ENCODE data around the gene KCNC1. TPM values are rescaled to one million over a fixed set of nuclear protein-coding genes. Genes with fewer than 3 reads are reported as not detected.

KCNC1 gene
- total and polyA plus RNA-seq, 9 of the 15 experiments (the other 6 are each of a cell fraction or from before 2014, with no cell fraction given), result 0.05 to 0.08 TPM; not detected in 7

GRCh38 chr11:17831883-17832282 is 97.3 kb downstream of the KCNC1 start:
- no peak overlapping the region for H2AFZ ChIP-seq (ENCODE audit: low read depth, low read length)
- no peak overlapping the region for H3K27ac ChIP-seq (ENCODE audit: extremely low read depth, low read depth, low read length)
- intact Hi-C loops (cut with micrococcal nuclease), result loop anchor here (5.0 kb wide), 1 partner anchor 70 kb away; no protein-coding TSS in a partner anchor
- in situ Hi-C loops (cut with MboI), result no loop called here
- no peaks in the 10 kb centered on the region for H3K36me3 ChIP-seq (ENCODE audit: control insufficient read depth, insufficient read depth, low read length)
- 0% methylated on average over 3 of the region's 3 CpGs for whole genome bisulfite sequencing (ENCODE audit: insufficient coverage, low coverage, missing lambda C conversion rate)
- POLR2A ChIA-PET, result interaction anchor here (1.0 kb wide), 1 partner anchor 18 kb away, joined by 3 read pairs; no protein-coding TSS in a partner anchor
- no TSS peak for BruUV-seq (replicated peaks)
- H3K4me1 ChIP-seq (replicated peaks in 1 of 2; ENCODE audit: control insufficient read depth in 2 of 2, insufficient read depth in 2 of 2, low read length in 2 of 2), result 0 out of 5 replicates have a peak, but pooled peaks cover 0 to 4% of the 10 kb centered on the region in 2 experiments
- DNase-seq (ENCODE audit: extremely low read depth in 1 of 4, low spot score in 3 of 4), result peak in 1 of 4 experiments; percentile 18
- H4K20me1 ChIP-seq (replicated peaks; ENCODE audit: control insufficient read depth, insufficient read depth, low read length), result no peaks in the 10 kb centered on the region; the same call in 1 of the 2 replicates
- no peaks in the 10 kb centered on the region for H3K79me2 ChIP-seq (ENCODE audit: control insufficient read depth, insufficient read depth, low read length)
- CTCF ChIA-PET (ENCODE audit: low intra/inter-chr PET ratio), result no interaction called here
- H3K9ac ChIP-seq (ENCODE audit: insufficient read depth in 1 of 2, low read depth in 2 of 2, low read length in 2 of 2), result no peak overlapping the region
- H3K4me3 ChIP-seq, result no peak overlapping the region
- no peak for ATAC-seq
- H3K4me2 ChIP-seq (ENCODE audit: insufficient read depth, low read length), result no peak overlapping the region
- FAIRE-seq, result peak; percentile 26
- no peaks in the 10 kb centered on the region for H3K9me1 ChIP-seq (ENCODE audit: control insufficient read depth, insufficient read depth, low read length)
- H3K9me3 ChIP-seq (replicated peaks; ENCODE audit: control insufficient read depth, insufficient read depth, low read depth, low read length), result no peaks in the 10 kb centered on the region
- H3K27me3 ChIP-seq (ENCODE audit: control insufficient read depth in 2 of 2, insufficient read depth in 2 of 2, low read length in 2 of 2), result peaks cover 3 to 5% of the 10 kb centered on the region in 2 experiments; a peak in 1 of 5 replicates
- no peak for TF ChIP-seq ZNF282 (CRISPR knock-in tag; IDR thresholded peaks at IDR 0.05)
- no peak for TF ChIP-seq ETV1 (tag; conservative IDR thresholded peaks at IDR 0.05; ENCODE audit: low read depth)
- TF ChIP-seq CBFA2T3 (IDR thresholded peaks at IDR 0.05), result peak; percentile 28; the same call in 1 of the 2 replicates
- TF ChIP-seq CREB3 (tag; conservative IDR thresholded peaks at IDR 0.05; ENCODE audit: low read depth), result no peak
- no peak for TF ChIP-seq RNF2 (IDR thresholded peaks at IDR 0.05)
- TF ChIP-seq SPI1 (IDR thresholded peaks at IDR 0.05; ENCODE audit: borderline replicate concordance, low read depth, low read length), result 0 out of 2 replicates have a peak, but pooled peaks have one; percentile 18
- no peak for TF ChIP-seq CXXC5 (CRISPR knock-in tag; IDR thresholded peaks at IDR 0.05)
- TF ChIP-seq PBX2 (CRISPR knock-in tag; IDR thresholded peaks at IDR 0.05; ENCODE audit: low read depth), result no peak
- peak; percentile 22; the same call in 1 of the 2 replicates for TF ChIP-seq PBX2 (tag; conservative IDR thresholded peaks at IDR 0.05; ENCODE audit: low read depth)
- TF ChIP-seq ZNF778 (CRISPR knock-in tag; IDR thresholded peaks at IDR 0.05), result no peak
- no peak for TF ChIP-seq HINFP (tag; conservative IDR thresholded peaks at IDR 0.05; ENCODE audit: low read depth)
- TF ChIP-seq CTBP1 (IDR thresholded peaks at IDR 0.05; ENCODE audit: borderline replicate concordance), result 0 out of 2 replicates have a peak, but pooled peaks have one; percentile 28
- TF ChIP-seq SMARCE1 (IDR thresholded peaks at IDR 0.05), result no peak
- no peak for TF ChIP-seq ZNF165 (CRISPR knock-in tag; IDR thresholded peaks at IDR 0.05; ENCODE audit: borderline replicate concordance)
- no peak for TF ChIP-seq RBM22 (IDR thresholded peaks at IDR 0.05; ENCODE audit: low read depth, low read length, poor library complexity, severe bottlenecking)
- no peak for TF ChIP-seq ZNF347 (CRISPR knock-in tag; IDR thresholded peaks at IDR 0.05; ENCODE audit: low read depth)
- TF ChIP-seq HMBOX1 (IDR thresholded peaks at IDR 0.05), result peak; percentile 98
- no peak for TF ChIP-seq TAF1 (IDR thresholded peaks at IDR 0.05; ENCODE audit: control insufficient read depth, extremely low read depth, insufficient read depth, low read length, severe bottlenecking)

Measured in K562 (cell line).